ENCODE measurements around the gene ANAPC4.

DNA sequence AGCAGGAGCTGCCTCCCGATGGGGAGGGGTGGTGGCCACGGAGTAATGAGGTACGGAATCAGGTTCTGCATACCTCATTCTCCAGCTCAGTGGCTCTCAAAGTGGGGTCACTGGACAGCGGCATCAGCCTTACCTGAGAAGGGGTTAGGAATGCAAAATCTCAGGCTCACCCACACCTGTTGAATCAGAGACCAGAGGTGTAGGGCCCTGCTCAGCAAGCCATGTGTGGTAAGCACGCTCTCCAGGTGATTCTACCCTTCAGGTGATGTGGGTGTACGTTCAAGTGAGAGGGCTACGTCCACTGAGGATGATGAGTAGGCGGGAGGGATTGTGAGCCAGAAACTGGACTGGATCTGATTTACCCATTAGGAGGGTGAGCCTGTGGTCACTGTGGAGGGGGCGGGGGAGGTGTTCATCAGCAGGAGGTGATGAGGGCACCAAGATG lies 65.8 kb downstream of the ANAPC4 start:
- peak in 1 of 2 donors; percentile 21 for TF ChIP-seq POLR2A (IDR thresholded peaks at IDR 0.05)
- TF ChIP-seq, protein P1, sequence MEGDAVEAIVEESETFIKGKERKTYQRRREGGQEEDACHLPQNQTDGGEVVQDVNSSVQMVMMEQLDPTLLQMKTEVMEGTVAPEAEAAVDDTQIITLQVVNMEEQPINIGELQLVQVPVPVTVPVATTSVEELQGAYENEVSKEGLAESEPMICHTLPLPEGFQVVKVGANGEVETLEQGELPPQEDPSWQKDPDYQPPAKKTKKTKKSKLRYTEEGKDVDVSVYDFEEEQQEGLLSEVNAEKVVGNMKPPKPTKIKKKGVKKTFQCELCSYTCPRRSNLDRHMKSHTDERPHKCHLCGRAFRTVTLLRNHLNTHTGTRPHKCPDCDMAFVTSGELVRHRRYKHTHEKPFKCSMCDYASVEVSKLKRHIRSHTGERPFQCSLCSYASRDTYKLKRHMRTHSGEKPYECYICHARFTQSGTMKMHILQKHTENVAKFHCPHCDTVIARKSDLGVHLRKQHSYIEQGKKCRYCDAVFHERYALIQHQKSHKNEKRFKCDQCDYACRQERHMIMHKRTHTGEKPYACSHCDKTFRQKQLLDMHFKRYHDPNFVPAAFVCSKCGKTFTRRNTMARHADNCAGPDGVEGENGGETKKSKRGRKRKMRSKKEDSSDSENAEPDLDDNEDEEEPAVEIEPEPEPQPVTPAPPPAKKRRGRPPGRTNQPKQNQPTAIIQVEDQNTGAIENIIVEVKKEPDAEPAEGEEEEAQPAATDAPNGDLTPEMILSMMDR (IDR thresholded peaks at IDR 0.05), result no peak
